HCEC 1CT (cell line): ENCODE results near the gene MSH3.

Experiments
- DNase-seq: peaks from one replicate; pipeline ENCODE4 v3.0.0-alpha.2; 2017

The MSH3 gene

GRCh38 chr5:80919678-80920196, 265.3 kb downstream of the MSH3 start:
- DNase-seq, result peak; percentile 32

GRCh38 chr5:80920333-80920732, 265.9 kb downstream of the MSH3 start:
- no peak for DNase-seq

- DNase-seq, result no peak
These were observed 266.6 kb downstream of the MSH3 start for GRCh38 chr5:80921026-80921425.

GRCh38 chr5:80925931-80926330, 271.5 kb downstream of the MSH3 start:
- no peak for DNase-seq
